D341Med (cell line): Measurements from ENCODE around the gene KRTAP2-3.

Source experiments
- DNase-seq: peaks from one replicate; pipeline ENCODE4 v3.0.0; 2012; ENCODE audit warnings: low spot score

Gene KRTAP2-3

DNA sequence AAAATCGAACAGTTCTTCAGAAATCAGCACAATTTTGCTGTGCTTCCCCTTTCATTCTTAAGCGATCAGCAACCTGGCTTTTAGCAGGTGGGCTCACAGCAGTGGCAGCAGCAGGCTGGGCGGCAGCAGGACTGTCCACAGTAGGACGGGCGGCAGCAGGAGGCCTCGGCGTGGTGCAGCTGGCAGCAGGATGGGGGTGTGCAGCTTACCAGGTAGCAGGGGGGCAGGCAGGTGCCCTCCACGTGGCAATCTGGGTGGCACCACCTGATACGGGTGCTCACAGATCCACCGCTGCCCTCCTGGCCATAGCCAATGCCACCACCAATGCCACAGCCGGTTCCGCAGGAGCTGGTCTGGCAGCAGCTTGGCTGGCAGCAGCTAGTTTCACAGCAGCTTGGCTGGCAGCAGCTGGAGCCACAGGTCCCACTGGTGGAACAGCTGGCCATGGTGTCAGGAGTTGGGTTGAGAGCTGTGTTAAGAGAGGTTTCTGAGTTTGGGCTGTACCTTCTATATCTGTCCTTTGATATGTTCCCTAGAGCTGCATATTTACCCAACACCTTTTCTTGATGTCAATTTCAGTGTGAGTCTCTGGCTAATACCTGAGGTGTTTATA lies 30.2 kb downstream of the KRTAP2-3 start, which contains the start of gene KRTAP1-4:
Gene KRTAP1-4 (minus strand): TSS at position 563 of the 613 bp plus-strand sequence. CDS start 117 bp downstream, at position 446.
- DNase-seq = no peak

DNA sequence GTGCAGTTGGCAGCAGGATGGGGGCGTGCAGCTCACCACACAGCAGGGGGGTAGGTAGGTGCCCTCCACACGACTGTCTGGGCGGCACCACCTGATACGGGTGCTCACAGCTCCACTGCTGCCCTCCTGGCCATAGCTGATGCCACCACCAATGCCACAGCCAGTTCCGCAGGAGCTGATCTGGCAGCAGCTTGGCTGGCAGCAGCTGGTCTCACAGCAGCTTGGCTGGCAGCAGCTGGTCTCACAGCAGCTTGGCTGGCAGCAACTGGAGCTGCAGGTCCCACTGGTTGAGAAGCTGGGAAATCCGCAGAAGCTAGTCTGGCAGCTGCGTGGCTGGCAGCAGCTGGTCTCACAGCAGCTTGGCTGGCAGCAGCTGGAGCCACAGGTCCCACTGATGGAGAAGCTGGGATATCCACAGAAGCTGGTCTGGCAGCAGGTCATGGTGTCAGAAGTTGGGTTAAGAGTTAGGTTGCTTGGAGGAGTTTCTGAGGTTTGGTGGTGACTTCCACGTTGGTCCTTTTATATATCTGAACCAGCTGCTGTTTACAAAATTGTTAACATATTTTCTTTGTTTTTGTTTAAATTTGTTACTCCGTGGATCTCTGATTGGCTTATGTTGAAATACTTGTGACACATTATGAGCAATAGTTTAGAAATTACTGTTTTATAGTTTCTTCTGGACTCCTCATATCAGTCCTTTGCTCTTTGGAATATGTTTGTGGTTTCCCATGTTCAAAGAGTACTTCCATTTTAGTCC lies 33.0 kb downstream of the KRTAP2-3 start, which contains the start of gene KRTAP1-5:
Gene KRTAP1-5 (minus strand): TSS at position 494 of the 757 bp plus-strand sequence. CDS start 53 bp downstream, at position 441.
- no peak for DNase-seq

DNA sequence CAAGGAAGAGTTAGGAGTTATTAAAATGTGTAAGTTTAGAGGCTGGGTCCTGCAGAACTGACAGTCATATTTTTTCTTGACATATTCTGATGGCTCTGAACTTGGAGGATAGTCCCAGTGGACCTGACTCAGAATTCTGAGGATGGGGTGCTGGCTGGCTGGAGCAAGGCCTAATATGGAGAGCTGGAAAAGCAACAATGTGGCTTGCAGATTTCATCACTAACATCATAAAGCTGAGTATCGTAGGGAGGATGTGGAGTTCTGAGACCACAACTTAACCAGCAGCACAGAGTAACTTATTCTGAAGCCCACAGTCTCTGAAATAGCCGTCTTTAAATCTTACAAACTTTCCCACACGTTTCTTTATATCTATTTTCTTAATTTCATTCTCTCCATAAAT lies 35.2 kb downstream of the KRTAP2-3 start:
- no peak for DNase-seq

DNA sequence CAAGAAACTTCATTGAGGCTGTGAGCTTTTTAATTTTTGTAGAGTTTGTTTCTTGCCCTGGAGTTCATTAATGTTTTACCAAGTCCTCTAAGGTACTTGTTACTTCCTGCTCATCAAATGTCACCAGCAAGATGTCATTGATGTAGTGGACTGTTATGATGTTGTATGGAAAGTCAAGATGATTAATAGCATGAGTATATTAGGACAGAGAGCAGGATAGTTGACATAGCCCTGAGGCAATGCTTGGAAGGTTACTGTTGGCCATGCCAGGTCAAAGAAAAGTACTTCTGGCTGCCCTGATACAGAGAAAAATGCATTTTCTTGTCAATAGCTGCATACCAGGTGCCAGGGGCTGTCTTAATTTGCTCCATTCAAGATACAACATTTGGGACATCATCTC lies 39.6 kb downstream of the KRTAP2-3 start:
- no peak for DNase-seq

DNA sequence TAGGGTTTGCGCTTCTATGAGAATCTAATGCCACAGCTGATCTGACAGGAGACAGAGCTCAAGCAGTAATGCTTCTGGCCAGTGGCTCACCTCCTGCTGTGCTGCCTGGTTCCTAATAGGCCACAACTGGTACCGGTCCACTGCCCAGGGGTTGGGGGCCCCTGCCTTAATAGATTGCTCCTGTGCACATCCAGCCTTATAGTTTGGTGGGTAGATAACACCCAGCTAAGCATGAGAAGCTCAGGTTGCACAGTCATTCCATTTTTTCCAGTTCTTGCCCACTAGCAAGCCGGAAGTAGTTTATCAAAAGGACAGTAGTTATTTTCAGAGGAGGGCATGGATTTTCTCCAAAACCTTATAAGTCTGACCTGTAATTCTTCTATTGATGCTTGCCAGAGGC lies 40.5 kb downstream of the KRTAP2-3 start:
- DNase-seq = no peak

DNA sequence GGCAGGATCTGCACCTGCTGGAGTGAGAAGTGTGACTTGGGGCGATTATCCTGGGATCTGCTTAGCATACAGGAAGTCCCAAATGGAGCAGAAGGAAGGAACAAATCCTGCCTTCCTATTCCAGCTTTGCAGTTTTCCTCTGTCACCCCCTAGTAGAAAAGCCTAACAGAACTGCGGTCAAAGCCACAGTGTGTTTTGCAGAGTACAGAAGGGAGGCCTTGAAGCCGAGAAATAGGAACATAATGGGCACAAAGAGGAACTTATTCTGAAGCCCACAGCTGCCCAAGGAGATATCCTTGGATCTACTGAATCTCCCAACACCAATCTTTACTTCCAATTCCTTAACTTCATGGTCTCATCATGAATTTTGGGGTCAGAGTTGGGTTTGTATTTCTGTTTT lies 41.4 kb downstream of the KRTAP2-3 start:
- no peak for DNase-seq

DNA sequence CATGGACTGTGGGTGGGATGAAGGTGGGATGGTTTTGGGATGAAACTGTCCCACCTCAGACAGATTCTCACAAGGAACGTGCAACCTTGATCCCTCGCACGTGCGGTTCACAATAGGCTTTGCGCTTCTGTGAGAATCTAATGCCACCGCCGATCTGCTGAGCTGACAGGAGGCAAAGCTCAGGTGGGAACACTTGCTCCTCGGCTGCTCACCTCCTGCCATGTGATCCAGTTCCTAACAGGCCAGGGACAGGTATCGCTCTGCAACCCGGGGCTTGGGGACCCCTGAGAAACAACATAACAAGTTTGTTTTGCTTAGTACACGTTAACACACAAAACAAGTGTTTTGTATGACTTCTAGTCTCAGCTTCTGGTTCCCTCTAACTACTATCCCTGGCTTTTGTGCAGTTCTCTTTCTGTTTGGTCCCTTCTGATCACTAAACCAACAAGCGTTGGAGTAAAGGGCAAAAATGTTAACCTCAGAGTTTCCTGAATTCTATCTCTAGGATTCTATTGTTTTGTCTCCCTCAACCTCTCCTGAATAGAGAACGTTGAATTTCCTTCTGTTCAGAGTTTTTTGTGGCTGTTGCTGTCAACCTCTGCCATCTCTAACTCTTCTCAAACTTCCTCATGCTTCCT lies 43.2 kb downstream of the KRTAP2-3 start:
- no peak for DNase-seq

DNA sequence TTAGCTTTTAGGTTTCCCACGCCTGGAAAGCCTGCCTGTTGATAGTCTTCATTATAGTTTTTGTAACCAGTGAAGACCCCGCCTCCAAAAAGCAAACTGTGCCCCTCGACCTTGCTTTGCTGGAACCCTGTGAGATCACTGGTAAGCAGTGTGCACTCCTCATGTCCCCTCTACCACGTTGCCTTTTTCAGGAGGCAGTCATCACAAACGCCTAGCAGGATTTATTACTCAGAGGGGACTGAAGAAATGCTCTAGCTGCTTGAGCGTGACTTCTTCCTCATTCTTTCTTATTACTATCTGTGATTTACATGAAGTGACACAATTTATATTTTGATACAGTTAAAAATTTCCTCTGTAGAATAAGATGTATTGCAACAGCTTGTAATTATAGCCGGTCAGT lies 44.5 kb downstream of the KRTAP2-3 start:
- DNase-seq = no peak

DNA sequence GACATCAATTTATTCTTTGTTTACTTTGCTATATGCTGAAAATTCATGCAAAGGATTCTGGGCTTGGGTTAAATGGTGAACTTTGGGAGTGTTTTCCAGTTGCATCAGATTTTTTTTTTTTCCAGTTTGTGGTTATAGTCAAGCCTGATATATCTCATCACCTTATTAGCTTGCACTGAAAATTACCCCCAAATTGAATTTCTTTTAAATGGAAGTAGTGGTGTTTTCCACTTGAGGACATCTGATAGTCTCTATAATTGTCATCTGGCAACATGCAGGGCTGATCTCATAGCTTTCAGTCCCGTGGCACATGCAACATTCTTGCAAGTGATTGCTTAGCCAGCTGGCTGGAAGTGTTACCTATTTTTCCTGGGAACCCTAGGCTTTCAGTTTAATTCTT lies 46.3 kb downstream of the KRTAP2-3 start:
- DNase-seq = no peak

DNA sequence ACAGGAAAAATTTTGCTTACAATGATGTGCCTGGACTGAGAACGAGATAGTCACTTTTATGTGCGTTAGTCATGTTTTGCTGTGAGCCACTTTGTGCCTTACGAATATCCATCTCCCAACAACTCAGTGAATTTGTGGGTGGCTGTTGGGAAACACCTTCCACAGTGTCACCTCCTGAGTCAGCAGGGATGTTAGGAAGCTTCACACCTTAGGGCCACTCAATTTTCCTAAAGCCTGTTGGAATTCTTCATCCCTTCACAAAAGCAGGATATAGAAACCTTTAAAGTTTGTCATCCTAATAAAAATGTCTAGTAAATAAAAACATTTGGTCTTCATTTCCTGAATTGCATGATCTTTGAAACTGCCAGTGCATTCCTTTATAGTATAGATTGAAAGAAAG lies 46.7 kb downstream of the KRTAP2-3 start:
- DNase-seq = no peak

DNA sequence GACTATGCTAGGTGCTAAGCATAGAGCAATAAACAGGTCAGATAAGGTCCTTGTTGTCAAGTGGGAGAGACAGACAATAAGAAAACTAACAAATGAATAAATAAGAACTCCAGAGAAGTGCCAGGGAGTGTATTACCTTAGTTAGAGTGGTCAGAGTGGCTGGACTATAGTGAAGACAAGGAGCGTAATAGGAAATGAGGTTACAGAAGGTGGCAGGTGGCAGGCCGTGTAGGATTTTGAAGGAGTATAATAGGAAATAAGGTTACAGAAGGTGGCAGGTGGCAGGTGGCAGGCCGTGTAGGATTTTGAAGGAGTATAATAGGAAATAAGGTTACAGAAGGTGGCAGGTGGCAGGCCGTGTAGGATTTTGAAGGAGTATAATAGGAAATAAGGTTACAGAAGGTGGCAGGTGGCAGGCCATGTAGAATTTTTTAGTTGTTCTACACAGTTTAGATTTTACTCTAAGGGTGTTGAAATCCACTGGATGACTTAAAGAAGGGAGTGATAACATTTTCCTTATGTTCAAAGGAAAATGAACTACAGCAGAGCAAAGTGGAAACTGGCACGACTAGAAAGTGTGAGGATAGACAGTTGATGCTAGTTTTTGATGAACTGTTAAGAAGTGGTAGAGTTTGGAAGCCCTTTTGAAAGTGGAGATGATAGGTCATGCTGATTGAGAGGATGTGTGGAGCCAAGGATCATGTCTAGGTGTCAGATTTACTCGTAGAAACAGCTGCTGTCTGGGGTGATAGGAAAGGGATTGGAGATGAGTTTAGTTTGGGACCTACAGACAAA lies 47.4 kb downstream of the KRTAP2-3 start:
- DNase-seq = no peak

DNA sequence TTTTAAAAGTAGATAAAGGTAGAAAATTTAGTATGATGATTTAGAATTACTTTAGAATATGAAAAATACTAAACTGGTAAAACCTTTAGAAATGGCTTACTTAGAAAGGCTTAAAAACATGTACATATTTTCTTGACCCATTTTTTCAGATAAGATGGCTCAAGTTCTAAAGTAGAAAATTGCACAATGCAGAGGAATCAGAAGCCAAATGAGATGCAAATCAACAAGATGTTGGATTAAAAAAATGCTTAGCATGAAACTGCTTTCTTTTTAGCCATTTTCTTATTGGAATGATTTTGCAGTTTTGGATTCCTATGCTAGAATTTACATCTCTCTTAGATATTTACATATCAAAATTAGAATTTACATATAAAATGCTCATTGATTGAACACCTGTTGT lies 49.5 kb downstream of the KRTAP2-3 start:
- no peak for DNase-seq

DNA sequence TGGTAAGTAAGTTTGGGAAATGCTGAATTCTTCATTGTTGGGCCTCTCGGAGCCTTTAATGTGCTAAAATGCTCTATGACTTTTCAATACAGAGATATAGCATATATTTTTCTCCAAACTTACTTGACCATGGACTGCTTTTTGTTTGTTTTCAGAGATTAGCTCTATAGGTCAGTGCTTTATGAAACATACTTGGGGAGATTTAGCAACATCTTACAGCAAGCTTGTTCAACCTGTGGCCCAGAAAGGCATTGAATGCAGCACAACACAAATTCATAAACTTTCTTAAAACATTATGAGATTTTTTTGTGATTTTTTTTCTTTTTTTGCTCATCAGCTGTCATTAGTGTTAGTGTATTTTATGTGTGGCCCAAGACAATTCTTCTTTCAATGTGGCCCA lies 50.0 kb downstream of the KRTAP2-3 start:
- no peak for DNase-seq

DNA sequence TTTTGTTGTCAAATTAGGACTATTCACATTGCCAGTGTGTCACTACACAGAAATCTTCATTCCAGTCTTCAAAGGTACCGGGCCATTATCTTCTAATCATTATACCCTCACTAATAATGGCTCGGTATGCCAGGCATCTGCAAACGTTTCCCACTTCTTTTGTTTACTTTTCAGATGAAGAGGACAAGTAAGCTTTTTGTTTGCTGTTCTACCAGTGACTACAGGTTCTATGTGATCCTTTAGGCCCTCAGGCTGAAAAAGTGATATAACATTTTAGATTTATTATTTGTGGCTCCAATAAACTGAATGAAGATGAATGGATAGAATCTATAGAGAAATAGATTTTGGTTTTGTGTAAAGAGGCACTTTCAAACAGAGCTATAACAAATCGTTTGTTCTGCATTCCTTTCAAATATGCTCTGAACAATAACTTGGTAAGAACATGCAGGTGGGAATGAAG lies 50.6 kb downstream of the KRTAP2-3 start:
- DNase-seq = no peak
